Astrocyte (in vitro differentiated cells and primary cell): ENCODE data around the gene ARIH2. TPM values are rescaled to one million over a fixed set of nuclear protein-coding genes. Genes with fewer than 3 reads are reported as not detected.

ENCODE experiments used
- DNase-seq: peaks from one replicate; pipeline ENCODE4 v3.0.0-alpha.2; 2010; ENCODE audit warnings: low read depth
- FAIRE-seq: peaks from 2 replicates; lab custom pipeline; 2011; peaks lifted over from hg19 to GRCh38; lab: Jason Lieb, UNC
- H2AFZ ChIP-seq: 2 replicates; pipeline ENCODE4 v1.6.0; 2012; ENCODE audit warnings: low read depth, low read length, inconsistent platforms
- H3K27ac ChIP-seq: 2 replicates; pipeline ENCODE4 v1.5.1; 2011; ENCODE audit warnings: low read depth, low read length, inconsistent platforms
- H3K27me3 ChIP-seq: 2 replicates; pipeline ENCODE4 v1.6.0; 2011; ENCODE audit warnings: low read length, inconsistent platforms; ENCODE audit not compliant: insufficient read depth
- H3K36me3 ChIP-seq: 2 replicates; pipeline ENCODE4 v1.5.1; 2011; ENCODE audit warnings: low read length, inconsistent platforms; ENCODE audit not compliant: insufficient read depth
- H3K4me1 ChIP-seq: 2 replicates; pipeline ENCODE4 v1.5.1; 2011; ENCODE audit warnings: low read length, inconsistent platforms; ENCODE audit not compliant: insufficient read depth
- H3K4me2 ChIP-seq: 2 replicates; pipeline ENCODE4 v1.6.0; 2012; ENCODE audit warnings: low read length, inconsistent platforms
- H3K4me3 ChIP-seq: 2 replicates; pipeline ENCODE4 v1.5.1; 2011; ENCODE audit warnings: low read depth, mild to moderate bottlenecking, low read length, inconsistent platforms; ENCODE audit not compliant: insufficient read depth
- H3K79me2 ChIP-seq: 2 replicates; pipeline ENCODE4 v1.6.0; 2012; ENCODE audit warnings: mild to moderate bottlenecking, low read length, inconsistent platforms; ENCODE audit not compliant: insufficient read depth
- H3K9ac ChIP-seq: 2 replicates; pipeline ENCODE4 v1.6.0; 2012; ENCODE audit warnings: mild to moderate bottlenecking, low read length, inconsistent platforms
- H3K9me3 ChIP-seq: 2 replicates; pipeline ENCODE4 v1.5.1; 2012; ENCODE audit warnings: low read depth, mild to moderate bottlenecking, low read length, inconsistent platforms; ENCODE audit not compliant: insufficient read depth
- H4K20me1 ChIP-seq: 2 replicates; pipeline ENCODE4 v1.6.0; 2012; ENCODE audit warnings: low read length, inconsistent platforms; ENCODE audit not compliant: insufficient read depth
- H3K27ac Mint-ChIP-seq: one replicate; pipeline ENCODE4 v1.8.0; 2021; ENCODE audit warnings: mild to moderate bottlenecking, mixed read lengths; ENCODE audit not compliant: unreplicated experiment
- H3K27me3 Mint-ChIP-seq: one replicate; pipeline ENCODE4 v1.8.0; 2021; ENCODE audit warnings: low read depth, mixed read lengths; ENCODE audit not compliant: unreplicated experiment
- H3K36me3 Mint-ChIP-seq: one replicate; pipeline ENCODE4 v1.8.0; 2021; ENCODE audit warnings: low read depth, mixed read lengths; ENCODE audit not compliant: unreplicated experiment
- H3K4me1 Mint-ChIP-seq: one replicate; pipeline ENCODE4 v1.8.0; 2021; ENCODE audit warnings: low read depth, mixed read lengths; ENCODE audit not compliant: unreplicated experiment
- H3K4me3 Mint-ChIP-seq: one replicate; pipeline ENCODE4 v1.8.0; 2021; ENCODE audit warnings: mild to moderate bottlenecking, moderate library complexity, mixed read lengths; ENCODE audit not compliant: unreplicated experiment
- H3K9me3 Mint-ChIP-seq: one replicate; pipeline ENCODE4 v1.8.0; 2021; ENCODE audit warnings: mild to moderate bottlenecking, mixed read lengths; ENCODE audit not compliant: unreplicated experiment
- EZH2 ChIP-seq: IDR thresholded peaks from 2 replicates; pipeline ENCODE4 v1.6.1; 2012; ENCODE audit warnings: mild to moderate bottlenecking, low read length, inconsistent platforms; ENCODE audit not compliant: insufficient read depth
- total RNA-seq: library from RNA; stranded (reverse); gene quantifications from 2 replicates; pipeline ENCODE4 v1.2.1, GENCODE V29; 2021
- TF ChIP-seq, protein P1 (sequence below): IDR thresholded peaks from 2 replicates; pipeline ENCODE4 v1.5.1; 2011; ENCODE audit warnings: low read depth, mild to moderate bottlenecking, inconsistent platforms, low read length, moderate library complexity; ENCODE audit not compliant: insufficient read depth

The ARIH2 gene
- total RNA-seq, 1 donor from 2014 or later: 94.6 TPM

DNA sequence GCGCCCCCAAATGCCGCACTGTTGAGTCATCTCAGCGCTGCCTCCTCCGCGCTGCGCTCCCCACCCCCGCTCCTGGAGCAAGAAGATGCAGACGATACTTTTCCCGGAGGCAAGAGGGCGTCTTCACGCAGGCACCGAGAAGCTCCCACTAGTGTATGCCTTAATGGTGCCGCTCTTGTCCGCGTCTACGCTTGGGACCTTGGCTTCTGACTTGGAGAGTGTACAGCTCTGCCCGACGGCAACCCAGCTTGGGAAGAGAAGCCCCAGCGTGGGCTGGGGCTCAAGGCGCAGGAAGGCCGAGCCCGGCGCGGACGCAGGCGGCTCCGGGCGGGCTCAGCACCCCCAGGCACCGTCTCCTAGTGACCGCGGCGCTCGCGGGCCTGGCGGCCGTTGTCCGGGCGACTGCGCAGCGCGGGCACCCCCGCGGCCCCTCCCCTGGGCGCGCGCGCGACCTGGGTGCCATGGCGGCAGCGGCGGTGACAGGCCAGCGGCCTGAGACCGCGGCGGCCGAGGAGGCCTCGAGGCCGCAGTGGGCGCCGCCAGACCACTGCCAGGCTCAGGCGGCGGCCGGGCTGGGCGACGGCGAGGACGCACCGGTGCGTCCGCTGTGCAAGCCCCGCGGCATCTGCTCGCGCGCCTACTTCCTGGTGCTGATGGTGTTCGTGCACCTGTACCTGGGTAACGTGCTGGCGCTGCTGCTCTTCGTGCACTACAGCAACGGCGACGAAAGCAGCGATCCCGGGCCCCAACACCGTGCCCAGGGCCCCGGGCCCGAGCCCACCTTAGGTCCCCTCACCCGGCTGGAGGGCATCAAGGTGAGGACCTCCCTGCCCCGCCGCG lies 71.4 kb downstream of the ARIH2 start, which contains the start of gene P4HTM:
Gene P4HTM (plus strand): TSS at position 446 of the 840 bp plus-strand sequence. CDS start 16 bp downstream, at position 462.
- peak within 1 kb of the TSS; percentile 88 for H3K27ac ChIP-seq
- peak; percentile 39 for FAIRE-seq
- TF ChIP-seq, protein P1, sequence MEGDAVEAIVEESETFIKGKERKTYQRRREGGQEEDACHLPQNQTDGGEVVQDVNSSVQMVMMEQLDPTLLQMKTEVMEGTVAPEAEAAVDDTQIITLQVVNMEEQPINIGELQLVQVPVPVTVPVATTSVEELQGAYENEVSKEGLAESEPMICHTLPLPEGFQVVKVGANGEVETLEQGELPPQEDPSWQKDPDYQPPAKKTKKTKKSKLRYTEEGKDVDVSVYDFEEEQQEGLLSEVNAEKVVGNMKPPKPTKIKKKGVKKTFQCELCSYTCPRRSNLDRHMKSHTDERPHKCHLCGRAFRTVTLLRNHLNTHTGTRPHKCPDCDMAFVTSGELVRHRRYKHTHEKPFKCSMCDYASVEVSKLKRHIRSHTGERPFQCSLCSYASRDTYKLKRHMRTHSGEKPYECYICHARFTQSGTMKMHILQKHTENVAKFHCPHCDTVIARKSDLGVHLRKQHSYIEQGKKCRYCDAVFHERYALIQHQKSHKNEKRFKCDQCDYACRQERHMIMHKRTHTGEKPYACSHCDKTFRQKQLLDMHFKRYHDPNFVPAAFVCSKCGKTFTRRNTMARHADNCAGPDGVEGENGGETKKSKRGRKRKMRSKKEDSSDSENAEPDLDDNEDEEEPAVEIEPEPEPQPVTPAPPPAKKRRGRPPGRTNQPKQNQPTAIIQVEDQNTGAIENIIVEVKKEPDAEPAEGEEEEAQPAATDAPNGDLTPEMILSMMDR: no peak
- no peak for TF ChIP-seq EZH2

GRCh38 chr3:48990636-48991469 lies 72.2 kb downstream of the ARIH2 start:
- Histone ChIP-seq H3K9ac (peak overlapping the region; percentile 78), H3K36me3 (peaks cover 5% of the 10 kb centered on the region), H3K27ac (peak overlapping the region; percentile 88), H3K9me3 (no peaks in the 10 kb centered on the region), H4K20me1 (peaks cover 12% of the 10 kb centered on the region), H3K4me1 (peaks cover 23% of the 10 kb centered on the region), H3K4me2 (peak overlapping the region; percentile 84), H3K27me3 (no peaks in the 10 kb centered on the region), H2AFZ (peak overlapping the region; percentile 69), H3K4me3 (peak overlapping the region; percentile 69), H3K79me2 (peaks cover 32% of the 10 kb centered on the region)
- Mint-ChIP-seq H3K4me3 (peak overlapping the region; percentile 89), H3K27ac (peak overlapping the region; percentile 41), H3K36me3 (peaks cover 4% of the 10 kb centered on the region), H3K9me3 (no peaks in the 10 kb centered on the region), H3K4me1 (peaks cover 20% of the 10 kb centered on the region), H3K27me3 (no peaks in the 10 kb centered on the region)
- FAIRE-seq (no peak), DNase-seq (no peak)
- TF ChIP-seq EZH2: no peak
- TF ChIP-seq, protein P1: no peak

More for the DNA sequence above, 71.4 kb downstream of the ARIH2 start, which contains the start of gene P4HTM:
- H3K4me1 Mint-ChIP-seq: peaks cover 20% of the 10 kb centered on the region
- peak; percentile 91 for DNase-seq
- H3K27me3 Mint-ChIP-seq: no peaks in the 10 kb centered on the region
- H3K4me3 ChIP-seq: peak within 1 kb of the TSS; percentile 69
- peak within 1 kb of the TSS; percentile 84 for H3K4me2 ChIP-seq
- peak within 1 kb of the TSS; percentile 97 for H3K27ac Mint-ChIP-seq
- H3K9me3 Mint-ChIP-seq: no peaks in the 10 kb centered on the region
- peak within 1 kb of the TSS; percentile 78 for H3K9ac ChIP-seq
- H3K9me3 ChIP-seq: no peaks in the 10 kb centered on the region
- H2AFZ ChIP-seq: peak within 1 kb of the TSS; percentile 69
- peaks cover 8% of the 10 kb centered on the region for H3K36me3 Mint-ChIP-seq
- peak within 1 kb of the TSS; percentile 89 for H3K4me3 Mint-ChIP-seq
- peaks cover 12% of the 10 kb centered on the region for H4K20me1 ChIP-seq
- no peaks in the 10 kb centered on the region for H3K27me3 ChIP-seq
- H3K79me2 ChIP-seq: peaks cover 30% of the 10 kb centered on the region
- H3K4me1 ChIP-seq: peaks cover 23% of the 10 kb centered on the region
- peaks cover 6% of the 10 kb centered on the region for H3K36me3 ChIP-seq
